Mucosa of stomach (tissue), 1 donor: ENCODE results near the gene STAC3.
A peak's percentile ranks its signal among the peaks of the same experiment; 100 is the strongest.
"Not testable (repeated sequence)": the region's sequence is repeated elsewhere in the genome, so short reads cannot be mapped to it uniquely, and the experiment has no call there.

Source experiments
- H3K27me3 ChIP-seq: one replicate; pipeline ENCODE4 v1.7.0; 2013; ENCODE audit warnings: mild to moderate bottlenecking, low read length; ENCODE audit not compliant: control insufficient read depth, insufficient read depth
- H3K36me3 ChIP-seq: one replicate; pipeline ENCODE4 v1.7.0; 2013; ENCODE audit warnings: low read length; ENCODE audit not compliant: control insufficient read depth, insufficient read depth
- H3K4me1 ChIP-seq: one replicate; pipeline ENCODE4 v1.7.0; 2013; ENCODE audit warnings: mild to moderate bottlenecking, low read length; ENCODE audit not compliant: control insufficient read depth, insufficient read depth
- H3K4me3 ChIP-seq: one replicate; pipeline ENCODE4 v1.7.0; 2013; ENCODE audit warnings: low read length
- H3K9ac ChIP-seq: one replicate; pipeline ENCODE4 v1.7.0; 2013; ENCODE audit warnings: mild to moderate bottlenecking, low read length, moderate library complexity
- H3K9me3 ChIP-seq: one replicate; pipeline ENCODE4 v1.7.0; 2013; ENCODE audit warnings: mild to moderate bottlenecking, low read length, moderate library complexity; ENCODE audit not compliant: control insufficient read depth
- donor health status: Pancreatic carcinoma.

The STAC3 gene

DNA sequence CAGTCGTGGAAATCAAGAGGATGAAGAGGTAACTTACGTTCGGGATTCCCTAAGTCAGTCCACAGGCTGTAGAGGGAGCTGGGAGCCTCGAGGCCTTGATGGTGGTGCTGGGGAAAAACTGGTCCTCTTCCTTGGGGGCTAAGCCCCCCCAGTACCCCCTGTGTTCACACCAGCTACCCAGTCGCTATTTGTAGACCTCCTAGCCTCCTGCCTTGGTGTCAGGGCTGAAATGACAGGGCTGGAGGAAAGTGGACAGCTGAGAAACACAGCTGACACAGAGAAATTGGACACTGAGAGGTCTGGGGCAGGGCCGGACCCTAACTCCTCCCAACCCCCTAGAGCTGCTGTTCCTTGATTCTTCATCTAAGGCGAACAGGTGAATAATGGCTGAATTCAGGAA, at the start of gene STAC3:
Gene STAC3 (minus strand): TSS at position 232 of the 400 bp plus-strand sequence. CDS start 1,551 bp downstream, outside the sequence.
- Histone ChIP-seq H3K27me3 (no peaks in the 10 kb centered on the region), H3K4me3 (no peak within 1 kb of the TSS), H3K36me3 (no peaks in the 10 kb centered on the region), H3K9me3 (no peaks in the 10 kb centered on the region), H3K9ac (no peak within 1 kb of the TSS), H3K4me1 (no peaks in the 10 kb centered on the region)

GRCh38 chr12:57299514-57300016, 48.6 kb upstream of the STAC3 start:
- H3K9me3 ChIP-seq: no peaks in the 10 kb centered on the region
- no peaks in the 10 kb centered on the region for H3K36me3 ChIP-seq
- H3K27me3 ChIP-seq: no peaks in the 10 kb centered on the region
- H3K4me1 ChIP-seq: no peaks in the 10 kb centered on the region
- no peak overlapping the region for H3K9ac ChIP-seq
- no peak overlapping the region for H3K4me3 ChIP-seq

DNA sequence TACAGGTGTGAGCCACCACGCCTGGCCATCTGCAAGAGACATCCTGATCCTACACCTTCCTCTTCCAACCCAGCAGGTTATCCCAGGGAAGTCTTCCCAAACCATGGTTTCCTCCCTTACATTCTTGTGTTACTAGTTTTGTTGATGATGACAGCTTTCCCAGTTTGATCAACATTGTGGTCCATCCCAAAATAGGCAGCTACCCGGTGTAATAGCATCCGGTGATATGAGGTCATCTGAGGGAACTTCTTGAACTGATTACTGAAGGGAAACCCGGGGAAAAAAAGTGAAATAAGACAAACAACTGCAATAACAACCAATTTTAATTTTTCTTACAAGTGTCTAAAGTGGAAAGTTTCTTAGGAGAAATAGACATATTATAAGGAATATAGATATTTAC, 45.3 kb upstream of the STAC3 start:
- H3K9me3 ChIP-seq: no peaks in the 10 kb centered on the region
- no peak overlapping the region for H3K9ac ChIP-seq
- no peak overlapping the region for H3K4me3 ChIP-seq
- no peaks in the 10 kb centered on the region for H3K36me3 ChIP-seq
- H3K4me1 ChIP-seq: no peaks in the 10 kb centered on the region
- no peaks in the 10 kb centered on the region for H3K27me3 ChIP-seq

DNA sequence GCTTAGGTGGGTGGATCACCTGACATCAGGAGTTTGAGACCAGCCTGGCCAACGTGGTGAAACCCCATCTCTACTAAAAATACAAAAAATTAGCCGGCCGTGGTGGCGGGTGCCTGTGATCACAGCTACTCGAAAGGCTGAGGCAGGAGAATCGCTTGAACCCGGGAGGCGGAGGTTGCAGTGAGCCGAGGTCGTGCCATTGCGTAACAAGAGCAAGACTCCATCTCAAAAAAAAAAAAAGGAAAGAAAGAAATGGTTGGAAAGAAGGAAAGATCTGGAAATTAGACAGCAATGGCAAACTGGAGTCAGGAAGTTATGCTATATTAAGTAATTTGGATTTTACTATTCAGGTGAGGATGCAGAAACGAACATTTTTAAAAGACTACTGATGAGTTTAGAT, 31.1 kb upstream of the STAC3 start:
- H3K4me1 ChIP-seq: peaks cover 25% of the 10 kb centered on the region
- H3K27me3 ChIP-seq, H3K4me3 ChIP-seq, H3K9me3 ChIP-seq, H3K36me3 ChIP-seq, H3K9ac ChIP-seq: not testable (repeated sequence)

- Histone ChIP-seq H3K9me3 (no peaks in the 10 kb centered on the region), H3K9ac (peak overlapping the region; percentile 16), H3K27me3 (no peaks in the 10 kb centered on the region), H3K4me3 (no peak overlapping the region), H3K36me3 (peaks cover 4% of the 10 kb centered on the region), H3K4me1 (peaks cover 25% of the 10 kb centered on the region)
Observed at GRCh38 chr12:57280211-57281062, 29.4 kb upstream of the STAC3 start.

- Histone ChIP-seq H3K4me1 (peaks cover 22% of the 10 kb centered on the region), H3K36me3 (peaks cover 4% of the 10 kb centered on the region)
Observed at GRCh38 chr12:57278465-57279381, 27.7 kb upstream of the STAC3 start.

GRCh38 chr12:57276935-57277563, 26.1 kb upstream of the STAC3 start:
- peaks cover 12% of the 10 kb centered on the region for H3K4me1 ChIP-seq
- H3K9me3 ChIP-seq: no peaks in the 10 kb centered on the region
- H3K9ac ChIP-seq: no peak overlapping the region
- H3K36me3 ChIP-seq: peaks cover 4% of the 10 kb centered on the region
- H3K27me3 ChIP-seq: no peaks in the 10 kb centered on the region
- H3K4me3 ChIP-seq: no peak overlapping the region

More at GRCh38 chr12:57278465-57279381, 27.7 kb upstream of the STAC3 start:
- no peaks in the 10 kb centered on the region for H3K27me3 ChIP-seq
- no peak overlapping the region for H3K4me3 ChIP-seq
- H3K9ac ChIP-seq: no peak overlapping the region
- H3K9me3 ChIP-seq: no peaks in the 10 kb centered on the region

DNA sequence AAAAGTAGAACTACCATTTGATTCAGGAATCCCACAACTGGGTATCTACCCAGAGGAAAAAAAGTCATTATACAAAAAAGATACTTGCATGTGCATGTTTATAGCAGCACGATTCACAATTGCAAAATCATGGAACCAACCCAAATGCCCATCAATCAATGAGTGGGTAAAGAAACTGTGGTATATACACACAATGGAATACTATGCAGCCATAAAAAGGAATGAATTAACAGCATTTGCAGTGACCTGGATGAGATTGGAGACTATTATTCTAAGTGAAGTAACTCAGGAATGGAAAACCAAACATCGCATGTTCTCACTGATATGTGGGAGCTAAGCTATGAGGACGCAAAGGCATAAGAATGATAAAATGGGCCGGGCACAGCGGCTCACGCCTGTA, 25.2 kb upstream of the STAC3 start:
- not testable (repeated sequence) for H3K9me3 ChIP-seq, H3K4me3 ChIP-seq, H3K36me3 ChIP-seq, H3K9ac ChIP-seq, H3K27me3 ChIP-seq
- peaks cover 12% of the 10 kb centered on the region for H3K4me1 ChIP-seq

- Histone ChIP-seq H3K4me1 (no peaks in the 10 kb centered on the region), H3K27me3 (no peaks in the 10 kb centered on the region), H3K4me3 (no peak overlapping the region), H3K9ac (no peak overlapping the region), H3K9me3 (no peaks in the 10 kb centered on the region), H3K36me3 (peaks cover 4% of the 10 kb centered on the region)
Observed at GRCh38 chr12:57273516-57273915, 22.5 kb upstream of the STAC3 start.

- Histone ChIP-seq H3K4me1 (no peaks in the 10 kb centered on the region), H3K27me3 (no peaks in the 10 kb centered on the region), H3K4me3 (no peak overlapping the region), H3K9ac (no peak overlapping the region), H3K36me3 (peaks cover 4% of the 10 kb centered on the region), H3K9me3 (no peaks in the 10 kb centered on the region)
Observed at GRCh38 chr12:57272337-57273151, 21.6 kb upstream of the STAC3 start.

GRCh38 chr12:57270966-57271470, 20.0 kb upstream of the STAC3 start:
- H3K4me3 ChIP-seq: no peak overlapping the region
- no peaks in the 10 kb centered on the region for H3K9me3 ChIP-seq
- H3K36me3 ChIP-seq: peaks cover 4% of the 10 kb centered on the region
- no peak overlapping the region for H3K9ac ChIP-seq
- no peaks in the 10 kb centered on the region for H3K4me1 ChIP-seq
- H3K27me3 ChIP-seq: no peaks in the 10 kb centered on the region
